Smooth muscle cell of the umbilical artery (primary cell): ENCODE results near the gene LTV1. TPM values are rescaled to one million over a fixed set of nuclear protein-coding genes. Genes with fewer than 3 reads are reported as not detected.

Source experiments
- total RNA-seq: library from RNA; depleted of rRNA; stranded (reverse); fragments of >200 nt; gene quantifications from 2 replicates; pipeline ENCODE4 v1.2.3, GENCODE V29; 2014

The LTV1 gene, protein sequence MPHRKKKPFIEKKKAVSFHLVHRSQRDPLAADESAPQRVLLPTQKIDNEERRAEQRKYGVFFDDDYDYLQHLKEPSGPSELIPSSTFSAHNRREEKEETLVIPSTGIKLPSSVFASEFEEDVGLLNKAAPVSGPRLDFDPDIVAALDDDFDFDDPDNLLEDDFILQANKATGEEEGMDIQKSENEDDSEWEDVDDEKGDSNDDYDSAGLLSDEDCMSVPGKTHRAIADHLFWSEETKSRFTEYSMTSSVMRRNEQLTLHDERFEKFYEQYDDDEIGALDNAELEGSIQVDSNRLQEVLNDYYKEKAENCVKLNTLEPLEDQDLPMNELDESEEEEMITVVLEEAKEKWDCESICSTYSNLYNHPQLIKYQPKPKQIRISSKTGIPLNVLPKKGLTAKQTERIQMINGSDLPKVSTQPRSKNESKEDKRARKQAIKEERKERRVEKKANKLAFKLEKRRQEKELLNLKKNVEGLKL
- total RNA-seq, result 20.8 and 33.0 TPM in 2 replicates

DNA sequence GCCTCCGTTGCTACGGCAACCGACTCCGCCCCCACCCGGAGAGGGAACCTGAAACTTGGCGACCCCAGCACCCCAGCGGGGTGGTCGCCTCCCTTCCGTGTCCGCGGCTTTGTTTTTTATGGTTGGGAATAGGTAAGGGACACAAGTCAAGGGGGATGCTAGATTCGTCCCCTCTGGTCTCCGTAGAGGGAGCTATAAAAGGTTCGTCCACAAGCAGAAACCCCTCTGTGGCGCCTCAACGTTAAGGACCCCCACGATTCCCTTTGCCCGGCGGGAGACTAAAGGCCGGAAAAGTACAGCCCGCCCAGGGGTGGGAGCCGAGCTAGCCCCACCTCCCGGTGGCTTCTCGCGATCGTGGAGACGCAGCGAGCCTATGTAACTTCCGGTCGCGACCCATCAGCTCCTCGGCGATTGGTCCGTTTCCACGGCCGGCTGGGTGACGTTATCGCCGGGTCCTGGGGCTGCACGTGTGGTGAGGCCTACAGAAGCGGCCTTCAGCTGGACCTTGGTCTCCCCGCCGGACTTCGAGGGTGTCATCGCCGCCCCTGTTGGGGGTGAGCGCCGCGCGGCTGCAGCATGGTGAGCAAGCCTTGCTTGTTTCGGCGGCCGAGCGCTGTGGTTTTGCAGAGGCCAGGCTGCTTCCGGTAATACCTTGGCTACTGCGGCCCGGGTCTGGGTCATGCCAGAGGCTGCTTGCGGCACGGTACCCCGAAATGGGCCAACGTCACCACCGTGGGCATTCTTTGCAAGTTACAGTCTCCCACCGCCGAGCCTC is at the start of gene LTV1:
LTV1 (plus strand) TSS at position 437 of the 775 bp plus-strand sequence; CDS start at position 577, 140 bp downstream.

DNA sequence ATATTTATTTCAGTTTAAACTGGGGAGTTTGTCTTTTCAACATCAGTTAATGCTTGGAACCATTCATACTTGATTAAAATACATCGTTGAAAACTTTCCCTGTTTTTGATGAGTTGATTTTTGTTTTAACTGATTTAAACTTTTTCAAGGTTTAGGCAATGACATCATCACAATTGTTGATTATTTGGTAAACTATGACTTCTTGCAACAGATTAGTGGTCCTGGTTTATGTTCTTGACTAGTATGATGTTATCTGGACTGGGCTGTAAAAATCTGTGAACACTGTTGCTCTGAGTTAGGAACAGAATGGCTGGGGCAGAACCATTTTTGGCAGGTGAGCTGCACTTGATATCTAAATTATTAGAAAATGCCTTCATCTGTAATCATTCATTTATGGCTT is 21.1 kb downstream of the LTV1 start, which contains the start of gene ZC2HC1B:
ZC2HC1B (plus strand) TSS at position 241 of the 400 bp plus-strand sequence; CDS start at position 307, 66 bp downstream.

Other genes starting within 250 kb of the LTV1 start
- 33.9 and 34.8 TPM in 2 replicates for gene PHACTR2, start 165.4 kb upstream of the LTV1 start, total RNA-seq
- gene ZC2HC1B, start 21.1 kb downstream of the LTV1 start, total RNA-seq, result not detected in 2 replicates
- gene PLAGL1, start 164.9 kb downstream of the LTV1 start, total RNA-seq, result 7.4 and 16.8 TPM in 2 replicates